Activated CD4-positive, alpha-beta memory T cell treated with anti-CD3 and anti-CD28 coated beads, Interleukin-2, amount 10 ng/mL, durations not matched to agents 7 days and 5 days (primary cell): ENCODE data around the gene ZNF771. TPM values are rescaled to one million over a fixed set of nuclear protein-coding genes. Genes with fewer than 3 reads are reported as not detected.

ENCODE experiments used
- CTCF ChIA-PET: fragments of 350-600 bp; sonication (Branson Sonifier 250); formaldehyde crosslinking; loops from one replicate; lab custom pipeline; 2021; ENCODE audit warnings: antibody characterized with exemption, inconsistent platforms; lab: Charles Lee
- POLR2A ChIA-PET: fragments of 350-600 bp; sonication (Branson Sonifier 250); formaldehyde crosslinking; loops from one replicate; lab custom pipeline; 2021; ENCODE audit warnings: antibody characterized with exemption; lab: Charles Lee
- DNase-seq: peaks from one replicate; pipeline ENCODE4 v3.0.0-alpha.2; 2020
- H3K27ac Mint-ChIP-seq: one replicate; pipeline ENCODE4 v1.8.0; 2021; ENCODE audit warnings: mild to moderate bottlenecking, mixed read lengths
- H3K27me3 Mint-ChIP-seq: one replicate; pipeline ENCODE4 v1.8.0; 2021; ENCODE audit warnings: mixed read lengths
- H3K36me3 Mint-ChIP-seq: one replicate; pipeline ENCODE4 v1.8.0; 2021; ENCODE audit warnings: low read depth, mixed read lengths
- H3K4me1 Mint-ChIP-seq: one replicate; pipeline ENCODE4 v1.8.0; 2021; ENCODE audit warnings: mixed read lengths
- H3K4me3 Mint-ChIP-seq: one replicate; pipeline ENCODE4 v1.8.0; 2021; ENCODE audit warnings: mild to moderate bottlenecking, mixed read lengths
- H3K9me3 Mint-ChIP-seq: one replicate; pipeline ENCODE4 v1.8.0; 2021; ENCODE audit warnings: mixed read lengths
- total RNA-seq, 2 experiments: library from RNA; stranded (reverse); gene quantifications; one replicate each; pipeline ENCODE4 v1.2.3, GENCODE V29; 2021

Gene ZNF771
- total RNA-seq, 2 experiments from 2014 or later = 4.2 to 4.5 TPM

GRCh38 chr16:30368792-30369090, 38.7 kb upstream of the ZNF771 start:
- Mint-ChIP-seq H3K4me1 (peaks cover 53% of the 10 kb centered on the region), H3K9me3 (no peaks in the 10 kb centered on the region), H3K4me3 (peak overlapping the region; percentile 86), H3K36me3 (peaks cover 47% of the 10 kb centered on the region), H3K27me3 (no peaks in the 10 kb centered on the region), H3K27ac (peak overlapping the region; percentile 80)
- CTCF ChIA-PET = interaction anchor here (0.5 to 1.7 kb wide), 6 partner anchors 12 to 49 kb away, joined by 3 to 9 read pairs (median 3); no protein-coding TSS in a partner anchor
- POLR2A ChIA-PET = interaction anchor here (0.6 to 5.8 kb wide), 9 partner anchors 9 to 277 kb away, joined by 3 to 83 read pairs (median 5); partner anchors contain the start of genes CD2BP2, SEPTIN1, TBX6 and ZNF48
- DNase-seq = no peak

GRCh38 chr16:30369091-30369937, 38.1 kb upstream of the ZNF771 start:
- no peak for DNase-seq
- Mint-ChIP-seq H3K27ac (peak overlapping the region; percentile 80), H3K9me3 (no peaks in the 10 kb centered on the region), H3K4me3 (peak overlapping the region; percentile 86), H3K4me1 (peaks cover 51% of the 10 kb centered on the region), H3K36me3 (peaks cover 44% of the 10 kb centered on the region), H3K27me3 (no peaks in the 10 kb centered on the region)
- ChIA-PET POLR2A (interaction anchor here (0.6 to 5.8 kb wide), 9 partner anchors 9 to 277 kb away, joined by 3 to 83 read pairs (median 5); partner anchors contain the start of genes CD2BP2, SEPTIN1, TBX6 and ZNF48), CTCF (interaction anchor here (0.6 to 2.8 kb wide), 9 partner anchors 9 to 337 kb away, joined by 3 to 9 read pairs (median 4); partner anchors contain the start of genes FBRS and ZNF771)

- DNase-seq = no peak
- peaks cover 46% of the 10 kb centered on the region for H3K4me1 Mint-ChIP-seq
- no peaks in the 10 kb centered on the region for H3K9me3 Mint-ChIP-seq
- H3K27ac Mint-ChIP-seq = peak overlapping the region; percentile 90
- ChIA-PET CTCF (interaction anchor here (0.6 to 2.8 kb wide), 11 partner anchors 8 to 338 kb away, joined by 3 to 24 read pairs (median 5); partner anchors contain the start of genes FBRS, SEPTIN1, TBX6 and ZNF771), POLR2A (interaction anchor here (1.4 to 5.8 kb wide), 8 partner anchors 8 to 258 kb away, joined by 3 to 83 read pairs (median 10); partner anchors contain the start of genes CD2BP2 and SEPTIN1)
- peaks cover 38% of the 10 kb centered on the region for H3K36me3 Mint-ChIP-seq
- peak overlapping the region; percentile 86 for H3K4me3 Mint-ChIP-seq
- no peaks in the 10 kb centered on the region for H3K27me3 Mint-ChIP-seq
Observed at GRCh38 chr16:30369938-30370455, 37.4 kb upstream of the ZNF771 start.

DNA sequence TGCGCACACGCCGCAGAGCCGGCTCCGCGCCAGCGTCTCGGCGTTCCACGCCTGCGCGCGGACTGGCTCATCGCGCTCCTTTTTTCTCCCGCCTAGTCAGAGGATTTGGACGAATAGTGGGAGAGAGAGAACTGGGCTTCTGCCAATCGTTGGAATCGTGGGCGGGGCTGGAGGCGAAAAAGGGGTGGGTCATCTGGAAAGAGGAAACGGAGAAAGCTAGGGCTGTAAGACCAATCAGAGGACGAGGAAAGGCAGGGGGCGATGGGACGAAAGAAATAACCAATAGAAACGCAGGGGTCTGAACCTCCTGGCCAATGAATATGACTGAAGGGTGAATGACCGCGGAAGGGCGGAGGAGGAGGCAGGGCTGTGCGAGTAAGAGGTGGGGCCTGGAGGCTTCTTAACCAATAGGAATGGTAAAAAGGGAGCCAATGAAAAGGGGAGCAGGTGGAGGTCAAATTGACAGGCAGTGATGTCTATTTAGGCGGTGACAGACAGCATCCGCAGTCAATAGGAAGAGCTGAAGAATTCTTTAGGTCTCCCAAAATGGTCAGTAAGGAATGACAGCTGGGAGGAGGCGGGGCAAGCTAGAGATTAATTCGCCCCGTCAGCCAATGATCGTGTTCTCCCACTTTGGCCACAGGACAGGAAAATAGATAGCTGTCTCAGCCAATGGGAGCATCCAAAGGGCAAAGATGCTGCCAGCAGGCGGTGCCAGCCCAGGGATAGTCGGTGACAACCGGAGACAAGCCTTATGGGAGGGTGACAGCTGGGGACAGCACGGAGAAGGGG, 36.8 kb upstream of the ZNF771 start, which contains the start of gene TBC1D10B:
TBC1D10B (minus strand) TSS at position 39 of the 792 bp plus-strand sequence. CDS start 311 bp downstream, outside the sequence.
- Mint-ChIP-seq H3K27ac (peak within 1 kb of the TSS; percentile 90), H3K4me3 (peak within 1 kb of the TSS; percentile 86), H3K9me3 (no peaks in the 10 kb centered on the region), H3K4me1 (peaks cover 41% of the 10 kb centered on the region), H3K27me3 (no peaks in the 10 kb centered on the region), H3K36me3 (peaks cover 31% of the 10 kb centered on the region)
- POLR2A ChIA-PET = interaction anchor here (0.7 to 5.8 kb wide), 16 partner anchors 11 to 305 kb away, joined by 3 to 83 read pairs (median 6); partner anchors contain the start of genes ALDOA, CD2BP2, CORO1A and ITGAL
- CTCF ChIA-PET = interaction anchor here (0.5 to 2.8 kb wide), 18 partner anchors 9 to 759 kb away, joined by 3 to 24 read pairs (median 5); partner anchors contain the start of genes ALDOA, DCTPP1, FBRS and SEPTIN1
- peak; percentile 100 for DNase-seq

GRCh38 chr16:30371248-30371816, 36.1 kb upstream of the ZNF771 start:
- CTCF ChIA-PET = interaction anchor here (0.7 to 2.8 kb wide), 17 partner anchors 9 to 306 kb away, joined by 3 to 24 read pairs (median 5); partner anchors contain the start of genes ALDOA, DCTPP1, FBRS and SEPTIN1
- H3K36me3 Mint-ChIP-seq = peaks cover 28% of the 10 kb centered on the region
- H3K27ac Mint-ChIP-seq = peak overlapping the region; percentile 90
- H3K4me1 Mint-ChIP-seq = peaks cover 38% of the 10 kb centered on the region
- POLR2A ChIA-PET = interaction anchor here (0.7 to 5.8 kb wide), 18 partner anchors 10 to 306 kb away, joined by 3 to 83 read pairs (median 5); partner anchors contain the start of genes ALDOA, CD2BP2, CORO1A and ITGAL
- peak overlapping the region; percentile 69 for H3K4me3 Mint-ChIP-seq
- no peaks in the 10 kb centered on the region for H3K27me3 Mint-ChIP-seq
- DNase-seq = no peak
- no peaks in the 10 kb centered on the region for H3K9me3 Mint-ChIP-seq

DNA sequence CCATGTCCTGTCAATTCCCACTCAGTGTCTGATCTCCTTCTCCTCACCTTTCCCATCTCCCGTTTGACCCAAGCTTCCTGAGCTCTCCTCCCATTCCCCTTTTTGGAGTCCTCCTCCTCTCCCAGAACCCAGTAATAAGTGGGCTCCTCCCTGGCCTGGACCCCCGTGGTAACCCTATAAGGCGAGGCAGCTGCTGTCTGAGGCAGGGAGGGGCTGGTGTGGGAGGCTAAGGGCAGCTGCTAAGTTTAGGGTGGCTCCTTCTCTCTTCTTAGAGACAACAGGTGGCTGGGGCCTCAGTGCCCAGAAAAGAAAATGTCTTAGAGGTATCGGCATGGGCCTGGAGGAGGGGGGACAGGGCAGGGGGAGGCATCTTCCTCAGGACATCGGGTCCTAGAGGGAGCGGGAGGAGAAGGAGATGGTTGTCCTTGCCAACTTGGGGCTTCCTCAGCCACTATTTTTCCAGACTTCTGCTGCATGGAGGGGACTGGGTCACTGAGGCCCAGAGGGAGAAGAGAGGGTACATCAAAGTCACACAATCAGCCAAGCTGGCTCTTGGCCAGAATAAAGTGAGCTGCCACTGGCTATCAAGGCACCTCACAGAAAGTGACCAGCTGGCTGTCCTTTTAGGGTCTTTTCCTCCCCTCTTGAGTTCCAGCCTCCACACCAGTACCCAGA, 35.2 kb upstream of the ZNF771 start:
- POLR2A ChIA-PET = interaction anchor here (0.7 to 5.8 kb wide), 11 partner anchors 9 to 280 kb away, joined by 3 to 83 read pairs (median 6); partner anchors contain the start of genes CD2BP2, CORO1A, ITGAL and SEPTIN1
- H3K4me1 Mint-ChIP-seq = peaks cover 32% of the 10 kb centered on the region
- peak overlapping the region; percentile 90 for H3K27ac Mint-ChIP-seq
- CTCF ChIA-PET = interaction anchor here (0.7 to 2.4 kb wide), 3 partner anchors 10 to 45 kb away, joined by 3 to 24 read pairs (median 10); partner anchors contain the start of genes SEPTIN1 and ZNF48
- no peak for DNase-seq
- H3K9me3 Mint-ChIP-seq = no peaks in the 10 kb centered on the region
- peak overlapping the region; percentile 69 for H3K4me3 Mint-ChIP-seq
- H3K36me3 Mint-ChIP-seq = peaks cover 20% of the 10 kb centered on the region
- H3K27me3 Mint-ChIP-seq = no peaks in the 10 kb centered on the region

GRCh38 chr16:30372725-30373124, 34.7 kb upstream of the ZNF771 start:
- DNase-seq = no peak
- Mint-ChIP-seq H3K36me3 (peaks cover 15% of the 10 kb centered on the region), H3K27ac (no peak overlapping the region), H3K9me3 (no peaks in the 10 kb centered on the region), H3K27me3 (no peaks in the 10 kb centered on the region), H3K4me1 (peaks cover 32% of the 10 kb centered on the region), H3K4me3 (no peak overlapping the region)
- CTCF ChIA-PET = interaction anchor here (2.4 kb wide), 1 partner anchor 45 kb away, joined by 10 read pairs; no protein-coding TSS in a partner anchor
- POLR2A ChIA-PET = no interaction called here

DNA sequence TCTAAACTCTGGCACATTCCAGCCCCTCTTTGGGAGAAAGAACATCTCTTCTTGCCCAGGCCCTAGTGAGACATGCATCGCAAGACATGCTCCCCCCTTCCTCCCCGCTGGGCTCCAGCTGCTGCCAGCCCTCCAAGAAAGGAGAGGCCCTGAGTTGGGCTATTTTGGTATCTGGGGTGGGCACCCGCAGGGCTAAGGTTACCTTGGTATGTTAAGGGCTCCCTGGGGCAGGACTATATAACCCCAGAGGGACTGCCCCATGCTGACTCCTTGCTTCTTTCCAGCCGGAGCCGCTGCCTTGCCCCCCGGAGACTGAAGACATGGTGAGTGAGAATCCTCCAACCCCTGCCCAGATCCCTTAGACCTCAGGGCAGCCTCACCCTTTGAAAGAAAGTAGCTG, 32.9 kb upstream of the ZNF771 start, which contains the start of gene MYL11:
MYL11 (plus strand) TSS at position 265 of the 400 bp plus-strand sequence; CDS start at position 321, 56 bp downstream.
- no peaks in the 10 kb centered on the region for H3K9me3 Mint-ChIP-seq
- H3K27me3 Mint-ChIP-seq = no peaks in the 10 kb centered on the region
- CTCF ChIA-PET = no interaction called here
- H3K4me1 Mint-ChIP-seq = peaks cover 37% of the 10 kb centered on the region
- peak within 1 kb of the TSS; percentile 5 for H3K27ac Mint-ChIP-seq
- no peak within 1 kb of the TSS for H3K4me3 Mint-ChIP-seq
- POLR2A ChIA-PET = no interaction called here
- peaks cover 11% of the 10 kb centered on the region for H3K36me3 Mint-ChIP-seq
- no peak for DNase-seq

- no peaks in the 10 kb centered on the region for H3K27me3 Mint-ChIP-seq
- POLR2A ChIA-PET = interaction anchor here (1.2 kb wide), 1 partner anchor 190 kb away, joined by 3 read pairs; no protein-coding TSS in a partner anchor
- no peaks in the 10 kb centered on the region for H3K9me3 Mint-ChIP-seq
- no peak overlapping the region for H3K27ac Mint-ChIP-seq
- H3K4me1 Mint-ChIP-seq = peaks cover 50% of the 10 kb centered on the region
- CTCF ChIA-PET = no interaction called here
- no peak for DNase-seq
- H3K36me3 Mint-ChIP-seq = peaks cover 22% of the 10 kb centered on the region
- no peak overlapping the region for H3K4me3 Mint-ChIP-seq
Observed at GRCh38 chr16:30375864-30376263, 31.5 kb upstream of the ZNF771 start.

DNA sequence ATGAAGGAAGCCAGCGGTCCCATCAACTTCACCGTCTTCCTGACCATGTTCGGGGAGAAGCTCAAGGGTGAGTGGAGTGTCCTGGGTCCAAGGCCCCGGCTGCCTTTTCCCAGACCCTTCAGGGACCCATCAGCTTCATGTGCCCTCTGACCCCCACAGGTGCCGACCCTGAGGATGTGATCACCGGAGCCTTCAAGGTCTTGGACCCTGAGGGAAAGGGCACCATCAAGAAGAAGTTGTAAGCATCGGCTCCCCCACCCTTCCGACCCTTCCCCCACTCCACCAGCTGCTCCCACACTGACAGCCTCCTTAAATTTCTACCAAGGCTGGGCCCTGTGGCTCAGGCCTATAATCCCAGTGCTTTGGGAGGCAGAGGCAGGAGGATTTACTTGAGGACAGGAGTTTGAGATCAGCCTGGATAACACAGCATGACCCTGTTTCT, 30.9 kb upstream of the ZNF771 start:
- Mint-ChIP-seq H3K4me1 (peaks cover 50% of the 10 kb centered on the region), H3K27ac (peak overlapping the region; percentile 99), H3K36me3 (peaks cover 28% of the 10 kb centered on the region), H3K4me3 (no peak overlapping the region), H3K27me3 (no peaks in the 10 kb centered on the region), H3K9me3 (no peaks in the 10 kb centered on the region)
- POLR2A ChIA-PET = interaction anchor here (0.8 to 1.2 kb wide), 2 partner anchors 190 to 193 kb away, joined by 3 read pairs; partner anchors contain the start of gene CORO1A
- CTCF ChIA-PET = no interaction called here
- no peak for DNase-seq
